H1 (cell line): ENCODE measurements around the gene NDUFS4. TPM values are rescaled to one million over a fixed set of nuclear protein-coding genes. Genes with fewer than 3 reads are reported as not detected.
"Not testable (repeated sequence)": the region's sequence is repeated elsewhere in the genome, so short reads cannot be mapped to it uniquely, and the experiment has no call there.

Experiments used
- CTCF ChIA-PET: fragments of 300-600 bp; sonication (Branson Sonifier 250); formaldehyde crosslinking; loops from one replicate; lab custom pipeline; 2021; ENCODE audit not compliant: partially characterized antibody; lab: Charles Lee
- POLR2A ChIA-PET: fragments of 300-600 bp; sonication (Branson Sonifier 250); formaldehyde crosslinking; loops from one replicate; lab custom pipeline; 2021; ENCODE audit warnings: inconsistent platforms; ENCODE audit not compliant: partially characterized antibody; lab: Charles Lee
- DNase-seq, 2 experiments: peaks; one replicate each; pipeline versions ENCODE4 v3.0.0 to v3.0.0-alpha.2; 2010 to 2022; ENCODE audit warnings: low spot score in 2 of 2, low read depth in 1 of 2, mixed read lengths in 1 of 2
- FAIRE-seq: peaks from 2 replicates; lab custom pipeline; 2011; peaks lifted over from hg19 to GRCh38; lab: Jason Lieb, UNC
- H2AFZ ChIP-seq: 2 replicates; pipeline ENCODE4 v1.8.1; 2012; ENCODE audit warnings: low read length, inconsistent platforms
- H2AK5ac ChIP-seq: 2 replicates; pipeline ENCODE4 v1.6.1; 2013; ENCODE audit warnings: low read depth, low read length
- H2BK120ac ChIP-seq: replicated peaks from 2 replicates; pipeline ENCODE3; 2013; ENCODE audit warnings: low read depth, low read length, inconsistent platforms
- H2BK12ac ChIP-seq: 2 replicates; pipeline ENCODE4 v1.6.1; 2013; ENCODE audit warnings: low read depth, low read length
- H2BK15ac ChIP-seq: 2 replicates; pipeline ENCODE4 v1.6.1; 2013; ENCODE audit warnings: low read length
- H2BK20ac ChIP-seq: 2 replicates; pipeline ENCODE4 v1.6.1; 2013; ENCODE audit warnings: low read length
- H2BK5ac ChIP-seq: 2 replicates; pipeline ENCODE4 v1.6.1; 2013; ENCODE audit warnings: low read depth, low read length
- H3K14ac ChIP-seq: 2 replicates; pipeline ENCODE4 v1.6.1; 2013; ENCODE audit warnings: inconsistent platforms; ENCODE audit not compliant: insufficient read length
- H3K18ac ChIP-seq: 2 replicates; pipeline ENCODE4 v1.6.1; 2013; ENCODE audit warnings: low read length; ENCODE audit errors: extremely low read depth
- H3K23ac ChIP-seq: 2 replicates; pipeline ENCODE4 v1.6.1; 2013; ENCODE audit warnings: inconsistent platforms; ENCODE audit not compliant: insufficient read length
- H3K23me2 ChIP-seq: 2 replicates; pipeline ENCODE4 v1.6.1; 2013; ENCODE audit warnings: low read depth, low read length
- H3K27ac ChIP-seq: 2 replicates; pipeline ENCODE4 v1.6.1; 2011; ENCODE audit warnings: low read depth, low read length, inconsistent platforms
- H3K27me3 ChIP-seq, 4 experiments: replicated peaks in 1 of 4; 1 replicate in 1 of 4; 2 replicates in 3 of 4; pipeline versions ENCODE4 v1.6.1 to v1.8.1; 2011 to 2013; ENCODE audit warnings: low read length in 3 of 4, mild to moderate bottlenecking in 3 of 4, inconsistent platforms in 2 of 4, mixed read lengths in 2 of 4, moderate library complexity in 1 of 4; ENCODE audit not compliant: control insufficient read depth in 3 of 4, insufficient read depth in 3 of 4; ENCODE audit errors: extremely low read depth in 1 of 4
- H3K36me3 ChIP-seq, 4 experiments: 2 replicates each; pipeline versions ENCODE4 v1.6.1 to v1.8.1; 2011 to 2013; ENCODE audit warnings: mild to moderate bottlenecking in 4 of 4, low read length in 3 of 4, moderate library complexity in 2 of 4, control low read depth in 1 of 4, inconsistent platforms in 1 of 4; ENCODE audit not compliant: insufficient read depth in 4 of 4, control insufficient read depth in 2 of 4
- H3K4ac ChIP-seq: replicated peaks from 2 replicates; pipeline ENCODE3; 2013; ENCODE audit warnings: low read length, low read depth, mixed read lengths, inconsistent platforms; ENCODE audit not compliant: insufficient read length
- H3K4me1 ChIP-seq, 4 experiments: replicated peaks in 1 of 4; 1 replicate in 1 of 4; 2 replicates in 3 of 4; pipeline versions ENCODE4 v1.6.1 to v1.8.1; 2011 to 2013; ENCODE audit warnings: low read length in 3 of 4, inconsistent platforms in 2 of 4, mixed read lengths in 1 of 4; ENCODE audit not compliant: insufficient read depth in 4 of 4, control insufficient read depth in 3 of 4
- H3K4me2 ChIP-seq, 2 experiments: 2 replicates each; pipeline versions ENCODE4 v1.6.1 to v1.8.1; 2011 to 2013; ENCODE audit warnings: low read depth in 2 of 2, low read length in 2 of 2, control low read depth in 1 of 2, inconsistent platforms in 1 of 2, mild to moderate bottlenecking in 1 of 2; ENCODE audit not compliant: insufficient read depth in 1 of 2
- H3K4me3 ChIP-seq, 4 experiments: fragments of 200-600, 300-600 bp in 1 of 4; sonication (generic), shearing (Covaris generic), sonication (Bioruptor Twin) in 1 of 4; 2 replicates each; pipeline versions ENCODE4 v1.5.1 to v1.8.1; 2011 to 2016; ENCODE audit warnings: low read length in 4 of 4, low read depth in 3 of 4, control low read depth in 2 of 4, inconsistent platforms in 2 of 4, mild to moderate bottlenecking in 2 of 4, mixed read lengths in 1 of 4, moderate library complexity in 1 of 4; ENCODE audit not compliant: insufficient read depth in 2 of 4; ENCODE audit errors: extremely low read depth in 1 of 4
- H3K56ac ChIP-seq: replicated peaks from 2 replicates; pipeline ENCODE3; 2013; ENCODE audit warnings: low read depth, mild to moderate bottlenecking, mixed read lengths, low read length, inconsistent platforms; ENCODE audit not compliant: insufficient read length
- H3K79me1 ChIP-seq: 2 replicates; pipeline ENCODE4 v1.6.1; 2013; ENCODE audit warnings: low read depth, low read length, control low read depth
- H3K79me2 ChIP-seq, 2 experiments: 2 replicates each; pipeline versions ENCODE4 v1.6.1 to v1.8.1; 2012 to 2013; ENCODE audit warnings: low read length in 2 of 2, mild to moderate bottlenecking in 2 of 2, inconsistent platforms in 1 of 2; ENCODE audit not compliant: insufficient read depth in 2 of 2, control insufficient read depth in 1 of 2
- H3K9ac ChIP-seq, 4 experiments: replicated peaks in 1 of 4; 1 replicate in 1 of 4; 2 replicates in 3 of 4; pipeline versions ENCODE4 v1.6.1 to v1.8.1; 2011 to 2013; ENCODE audit warnings: low read depth in 3 of 4, low read length in 3 of 4, control low read depth in 2 of 4, mild to moderate bottlenecking in 2 of 4, moderate library complexity in 2 of 4, inconsistent platforms in 1 of 4; ENCODE audit errors: extremely low read depth in 1 of 4
- H3K9me3 ChIP-seq, 2 experiments: 2 replicates each; pipeline versions ENCODE4 v1.6.1 to v1.8.1; 2012 to 2013; ENCODE audit warnings: mild to moderate bottlenecking in 2 of 2, moderate library complexity in 2 of 2, control low read depth in 1 of 2, inconsistent platforms in 1 of 2, low read depth in 1 of 2, low read length in 1 of 2, mixed read lengths in 1 of 2; ENCODE audit not compliant: insufficient read depth in 2 of 2
- H4K20me1 ChIP-seq, 2 experiments: replicated peaks in 1 of 2; 2 replicates each; pipeline versions ENCODE3 to v1.8.1; 2011 to 2013; ENCODE audit warnings: inconsistent platforms in 2 of 2, low read length in 2 of 2, mild to moderate bottlenecking in 1 of 2; ENCODE audit not compliant: insufficient read depth in 2 of 2, control insufficient read depth in 1 of 2
- H4K5ac ChIP-seq: 2 replicates; pipeline ENCODE4 v1.6.1; 2013; ENCODE audit warnings: low read length, low read depth, mixed read lengths, inconsistent platforms; ENCODE audit not compliant: insufficient read length
- H4K8ac ChIP-seq: 2 replicates; pipeline ENCODE4 v1.8.0; 2013; ENCODE audit warnings: mild to moderate bottlenecking, moderate library complexity, low read length, inconsistent platforms; ENCODE audit not compliant: insufficient read depth; ENCODE audit errors: extremely low read depth
- H4K91ac ChIP-seq: replicated peaks from 2 replicates; pipeline ENCODE3; 2013; ENCODE audit warnings: low read length, mixed read lengths, inconsistent platforms; ENCODE audit not compliant: insufficient read length
- ZNF274 ChIP-seq: IDR thresholded peaks from 2 replicates; pipeline ENCODE4 v1.7.0; 2012; ENCODE audit warnings: low read length, borderline replicate concordance; ENCODE audit errors: extremely low read depth
- WGBS, 2 experiments: shearing (Covaris generic) in 1 of 2; methylation state at CpG; one replicate each; pipeline versions ENCODE4 v1.1.6 to v1.1.7; 2013 to 2015; ENCODE audit warnings: low lambda C conversion rate in 2 of 2, mixed read lengths in 2 of 2, inconsistent platforms in 1 of 2, low coverage in 1 of 2, missing lambda C conversion rate in 1 of 2; ENCODE audit not compliant: insufficient replicate concordance in 2 of 2, insufficient coverage in 1 of 2, insufficient read length in 1 of 2; ENCODE audit errors: extremely low coverage in 1 of 2, missing lambda C conversion rate in 1 of 2; 5-methylcytosine and 5-hydroxymethylcytosine counted together
- polyA plus RNA-seq, 7 experiments: library from polyadenylated mRNA; depleted of rRNA in 3 of 7; stranded (reverse) in 5 of 7; unstranded in 2 of 7; fragments of >200 nt in 5 of 7; fragments of 200-250 nt in 2 of 7; gene quantifications; 1 replicate in 5 of 7; 2 replicates in 1 of 7; 4 replicates in 1 of 7; pipeline versions ENCODE4 v1.2.1 to v1.2.3, GENCODE V29; 2011 to 2013; ENCODE audit warnings: missing spikeins in 2 of 7, mixed read lengths in 2 of 7
- total RNA-seq: library from RNA; stranded (reverse); fragmentation: NEBNext Ultra II Directional; extraction: Animal tissue kit (Norgen Biotek cat#: 25700); gene quantifications from 2 replicates; pipeline ENCODE4 v1.2.1, GENCODE V29; 2021

NDUFS4 gene
- total and polyA plus RNA-seq, 2 of the 8 experiments (the other 6 are each of a cell fraction or from before 2014, with no cell fraction given), result 74.6 to 75.9 TPM

DNA sequence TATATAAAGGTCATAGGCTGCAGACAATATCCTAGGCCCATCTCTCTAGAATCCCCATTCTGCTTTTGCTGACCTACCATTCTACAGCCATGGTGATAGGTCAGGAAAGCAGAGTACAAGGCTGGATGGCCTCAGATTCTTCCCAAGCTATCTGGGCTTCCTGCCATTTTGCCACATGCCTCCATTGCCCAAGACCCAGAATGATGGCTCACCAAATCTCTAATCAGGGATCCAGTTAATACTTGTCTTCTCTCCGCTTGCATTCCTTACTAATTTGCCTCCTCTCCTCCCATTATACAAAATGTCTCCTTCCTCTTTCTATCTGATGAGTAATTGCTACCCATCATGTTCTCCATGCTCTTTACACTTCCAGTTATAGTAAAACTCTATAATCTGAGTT, 22.7 kb upstream of the NDUFS4 start:
- FAIRE-seq, result no peak

DNA sequence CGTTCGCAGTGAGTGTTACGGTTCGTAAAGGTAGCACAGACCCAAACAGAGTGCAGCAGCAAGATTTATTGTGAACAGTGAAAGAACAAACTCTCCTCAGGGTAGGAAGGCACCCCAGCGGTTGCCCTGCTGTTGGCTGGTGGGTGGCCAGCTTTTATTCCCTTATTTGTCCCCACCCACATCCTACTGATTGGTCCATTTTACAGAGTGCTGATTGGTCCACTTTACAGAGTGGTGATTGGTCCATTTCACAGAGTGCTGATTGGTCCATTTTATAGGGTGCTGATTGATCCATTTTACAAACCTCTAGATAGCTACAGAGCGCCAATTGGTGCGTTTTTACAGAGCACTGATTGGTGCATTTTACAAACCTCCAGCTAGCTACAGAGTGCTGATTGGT, 19.7 kb upstream of the NDUFS4 start:
- H2BK5ac ChIP-seq, H2AFZ ChIP-seq, H3K4me1 ChIP-seq, H3K79me2 ChIP-seq, H4K5ac ChIP-seq, H3K79me1 ChIP-seq, H3K27me3 ChIP-seq, H2AK5ac ChIP-seq, H3K14ac ChIP-seq, DNase-seq, H3K4ac ChIP-seq, H2BK15ac ChIP-seq, H2BK12ac ChIP-seq, H3K56ac ChIP-seq, CTCF ChIA-PET, H3K4me2 ChIP-seq, H3K4me3 ChIP-seq, H2BK120ac ChIP-seq, H2BK20ac ChIP-seq, H4K20me1 ChIP-seq, H3K23ac ChIP-seq, H4K8ac ChIP-seq, H4K91ac ChIP-seq, POLR2A ChIA-PET, FAIRE-seq, H3K36me3 ChIP-seq, H3K9me3 ChIP-seq, H3K27ac ChIP-seq, H3K9ac ChIP-seq, H3K18ac ChIP-seq, H3K23me2 ChIP-seq: not testable (repeated sequence)
- WGBS, 2 experiments, result 96% methylated on average over 7 of the region's 7 CpGs; no CpG with 5 or more reads in 1 of the 2 experiments

More for the DNA sequence above, 22.7 kb upstream of the NDUFS4 start:
- no peaks in the 10 kb centered on the region for H3K23me2 ChIP-seq
- no peaks in the 10 kb centered on the region for H3K4me1 ChIP-seq
- no peak overlapping the region for H2BK20ac ChIP-seq
- no peaks in the 10 kb centered on the region for H4K20me1 ChIP-seq
- DNase-seq, result no peak
- ChIA-PET POLR2A (interaction anchor here (0.6 kb wide), 1 partner anchor 46 kb away, joined by 3 read pairs; no protein-coding TSS in a partner anchor), CTCF (no interaction called here)
- H3K14ac ChIP-seq, result no peak overlapping the region
- H2AK5ac ChIP-seq, result no peak overlapping the region
- no peak overlapping the region for H3K9ac ChIP-seq
- H3K36me3 ChIP-seq, result no peaks in the 10 kb centered on the region
- no peak overlapping the region for H4K5ac ChIP-seq
- no peak overlapping the region for H3K4me2 ChIP-seq
- no peak overlapping the region for H3K27ac ChIP-seq
- no peak overlapping the region for H3K4ac ChIP-seq
- H4K8ac ChIP-seq, result no peak overlapping the region
- no peak overlapping the region for H2BK15ac ChIP-seq
- H3K23ac ChIP-seq, result no peak overlapping the region
- 89% methylated on average over 1 of the region's 1 CpG; no CpG with 5 or more reads in 1 of the 2 experiments for WGBS, 2 experiments
- H4K91ac ChIP-seq, result no peak overlapping the region
- no peaks in the 10 kb centered on the region for H3K79me1 ChIP-seq
- H3K79me2 ChIP-seq, result no peaks in the 10 kb centered on the region
- no peak overlapping the region for H2BK5ac ChIP-seq
- no peak overlapping the region for H3K56ac ChIP-seq
- TF ChIP-seq ZNF274, result no peak
- H2BK120ac ChIP-seq, result no peak overlapping the region
- H3K9me3 ChIP-seq, result peaks cover 0 to 4% of the 10 kb centered on the region in 2 experiments; a peak in 1 of 4 replicates
- H3K18ac ChIP-seq, result no peak overlapping the region
- H3K27me3 ChIP-seq, result no peaks in the 10 kb centered on the region
- H3K4me3 ChIP-seq, result no peak overlapping the region
- no peak overlapping the region for H2AFZ ChIP-seq
- H2BK12ac ChIP-seq, result no peak overlapping the region
